HepG2 (cell line): ENCODE measurements around the gene UBE2M. TPM values are rescaled to one million over a fixed set of nuclear protein-coding genes. Genes with fewer than 3 reads are reported as not detected.

Source experiments
- BRCA1 ChIP-seq: sonication (generic); formaldehyde crosslinking; IDR thresholded peaks from 2 replicates; pipeline ENCODE4 v1.4.0; 2020; ENCODE audit warnings: missing genetic modification reagents
- DRAP1 ChIP-seq: IDR thresholded peaks from 2 replicates; pipeline ENCODE4 v1.6.1; 2016; ENCODE audit warnings: missing genetic modification reagents, missing compliant biosample characterization
- ELF3 ChIP-seq: IDR thresholded peaks from 2 replicates; pipeline ENCODE4 v1.6.1; 2016; ENCODE audit warnings: missing genetic modification reagents, missing compliant biosample characterization
- HNRNPL ChIP-seq: fragments of 200-400 bp; formaldehyde crosslinking; IDR thresholded peaks from 2 replicates; pipeline ENCODE4 v1.6.1; 2017; ENCODE audit warnings: mild to moderate bottlenecking, low read depth, low read length
- TFDP2 ChIP-seq: sonication (generic); formaldehyde crosslinking; IDR thresholded peaks from 2 replicates; pipeline ENCODE4 v1.4.0; 2020; ENCODE audit warnings: missing genetic modification reagents
- ZBTB8A ChIP-seq: sonication (generic); formaldehyde crosslinking; IDR thresholded peaks from 2 replicates; pipeline ENCODE4 v1.4.0; 2020; ENCODE audit warnings: mild to moderate bottlenecking, low read depth, missing genetic modification reagents, borderline replicate concordance
- ZFP1 ChIP-seq: IDR thresholded peaks from 2 replicates; pipeline ENCODE4 v1.6.1; 2016
- ZFYVE20 ChIP-seq: sonication (generic); formaldehyde crosslinking; IDR thresholded peaks from 2 replicates; pipeline ENCODE4 v1.8.0; 2023; ENCODE audit warnings: low read depth, mild to moderate bottlenecking, moderate library complexity, missing genetic modification reagents, borderline replicate concordance
- ZNF256 ChIP-seq: sonication (generic); formaldehyde crosslinking; conservative IDR thresholded peaks from 2 replicates; pipeline ENCODE4 v1.4.0; 2020; ENCODE audit warnings: missing genetic modification reagents
- ZNF367 ChIP-seq: sonication (generic); formaldehyde crosslinking; IDR thresholded peaks from 2 replicates; pipeline ENCODE4 v1.4.0; 2020; ENCODE audit warnings: missing genetic modification reagents, borderline replicate concordance
- ZNF766 ChIP-seq: sonication (generic); formaldehyde crosslinking; IDR thresholded peaks from 2 replicates; pipeline ENCODE4 v1.5.0; 2020; ENCODE audit warnings: missing genetic modification reagents, borderline replicate concordance
- ZNF773 ChIP-seq: sonication (generic); formaldehyde crosslinking; IDR thresholded peaks from 2 replicates; pipeline ENCODE4 v1.4.0; 2020; ENCODE audit warnings: missing genetic modification reagents, borderline replicate concordance
- polyA plus RNA-seq, 8 experiments: library from polyadenylated mRNA; depleted of rRNA in 3 of 8; stranded (reverse) in 7 of 8; unstranded in 1 of 8; fragments of >200 nt; fragmentation: Illumina TruSeq in 4 of 8; extraction: Trizol in 4 of 8; gene quantifications; 2 replicates each; pipeline versions ENCODE4 v1.2.1 to v1.2.3, GENCODE V29; 2011 to 2016; ENCODE audit warnings: low read depth in 4 of 8, missing spikeins in 1 of 8, mixed read lengths in 1 of 8; ENCODE audit not compliant: insufficient read depth in 1 of 8
- total RNA-seq, 5 experiments: library from RNA; depleted of rRNA; stranded (reverse); fragments of >200 nt; fragmentation: Illumina TruSeq; extraction: Trizol; gene quantifications; 2 replicates each; pipeline ENCODE4 v1.2.3, GENCODE V29; 2016; ENCODE audit warnings: low read depth in 1 of 5
- TF ChIP-seq, protein P1 (sequence below): sonication (generic); formaldehyde crosslinking; IDR thresholded peaks from 2 replicates; pipeline ENCODE4 v1.5.1; 2020; ENCODE audit warnings: missing genetic modification reagents, mild to moderate bottlenecking, borderline replicate concordance
- TF ChIP-seq, protein P2 (sequence below): sonication (generic); formaldehyde crosslinking; IDR thresholded peaks from 2 replicates; pipeline ENCODE4 v1.5.0; 2020; ENCODE audit warnings: mild to moderate bottlenecking, missing genetic modification reagents
- TF ChIP-seq, protein P3 (sequence below): sonication (generic); formaldehyde crosslinking; IDR thresholded peaks from 2 replicates; pipeline ENCODE4 v1.4.0; 2020; ENCODE audit warnings: missing genetic modification reagents, mild to moderate bottlenecking, borderline replicate concordance
- TF ChIP-seq, protein P4 (sequence below): sonication (generic); formaldehyde crosslinking; IDR thresholded peaks from 2 replicates; pipeline ENCODE4 v1.5.1; 2020; ENCODE audit warnings: mild to moderate bottlenecking, missing genetic modification reagents, borderline replicate concordance

UBE2M gene
- total and polyA plus RNA-seq, 2 of the 13 experiments (the other 11 are each of a cell fraction or from before 2014, with no cell fraction given) = 36.2 to 50.3 TPM

- TF ChIP-seq, protein P1, sequence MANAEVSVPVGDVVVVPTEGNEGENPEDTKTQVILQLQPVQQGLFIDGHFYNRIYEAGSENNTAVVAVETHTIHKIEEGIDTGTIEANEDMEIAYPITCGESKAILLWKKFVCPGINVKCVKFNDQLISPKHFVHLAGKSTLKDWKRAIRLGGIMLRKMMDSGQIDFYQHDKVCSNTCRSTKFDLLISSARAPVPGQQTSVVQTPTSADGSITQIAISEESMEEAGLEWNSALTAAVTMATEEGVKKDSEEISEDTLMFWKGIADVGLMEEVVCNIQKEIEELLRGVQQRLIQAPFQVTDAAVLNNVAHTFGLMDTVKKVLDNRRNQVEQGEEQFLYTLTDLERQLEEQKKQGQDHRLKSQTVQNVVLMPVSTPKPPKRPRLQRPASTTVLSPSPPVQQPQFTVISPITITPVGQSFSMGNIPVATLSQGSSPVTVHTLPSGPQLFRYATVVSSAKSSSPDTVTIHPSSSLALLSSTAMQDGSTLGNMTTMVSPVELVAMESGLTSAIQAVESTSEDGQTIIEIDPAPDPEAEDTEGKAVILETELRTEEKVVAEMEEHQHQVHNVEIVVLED (CRISPR knock-in tag) = peak; percentile 61; the same call in 1 of the 2 replicates
- TF ChIP-seq ELF3 (CRISPR knock-in tag) = no peak
- TF ChIP-seq, protein P2, sequence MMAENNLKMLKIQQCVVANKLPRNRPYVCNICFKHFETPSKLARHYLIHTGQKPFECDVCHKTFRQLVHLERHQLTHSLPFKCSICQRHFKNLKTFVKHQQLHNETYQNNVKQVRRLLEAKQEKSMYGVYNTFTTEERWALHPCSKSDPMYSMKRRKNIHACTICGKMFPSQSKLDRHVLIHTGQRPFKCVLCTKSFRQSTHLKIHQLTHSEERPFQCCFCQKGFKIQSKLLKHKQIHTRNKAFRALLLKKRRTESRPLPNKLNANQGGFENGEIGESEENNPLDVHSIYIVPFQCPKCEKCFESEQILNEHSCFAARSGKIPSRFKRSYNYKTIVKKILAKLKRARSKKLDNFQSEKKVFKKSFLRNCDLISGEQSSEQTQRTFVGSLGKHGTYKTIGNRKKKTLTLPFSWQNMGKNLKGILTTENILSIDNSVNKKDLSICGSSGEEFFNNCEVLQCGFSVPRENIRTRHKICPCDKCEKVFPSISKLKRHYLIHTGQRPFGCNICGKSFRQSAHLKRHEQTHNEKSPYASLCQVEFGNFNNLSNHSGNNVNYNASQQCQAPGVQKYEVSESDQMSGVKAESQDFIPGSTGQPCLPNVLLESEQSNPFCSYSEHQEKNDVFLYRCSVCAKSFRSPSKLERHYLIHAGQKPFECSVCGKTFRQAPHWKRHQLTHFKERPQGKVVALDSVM (CRISPR knock-in tag) = peak; percentile 91
- no peak for TF ChIP-seq BRCA1 (CRISPR knock-in tag)
- TF ChIP-seq ZFP1 (CRISPR knock-in tag) = no peak
- TF ChIP-seq ZFYVE20 (CRISPR knock-in tag) = no peak
- no peak for TF ChIP-seq ZNF773 (CRISPR knock-in tag)
- TF ChIP-seq, protein P3, sequence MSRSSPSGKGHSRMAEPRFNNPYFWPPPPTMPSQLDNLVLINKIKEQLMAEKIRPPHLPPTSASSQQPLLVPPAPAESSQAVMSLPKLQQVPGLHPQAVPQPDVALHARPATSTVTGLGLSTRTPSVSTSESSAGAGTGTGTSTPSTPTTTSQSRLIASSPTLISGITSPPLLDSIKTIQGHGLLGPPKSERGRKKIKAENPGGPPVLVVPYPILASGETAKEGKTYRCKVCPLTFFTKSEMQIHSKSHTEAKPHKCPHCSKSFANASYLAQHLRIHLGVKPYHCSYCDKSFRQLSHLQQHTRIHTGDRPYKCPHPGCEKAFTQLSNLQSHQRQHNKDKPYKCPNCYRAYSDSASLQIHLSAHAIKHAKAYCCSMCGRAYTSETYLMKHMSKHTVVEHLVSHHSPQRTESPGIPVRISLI (CRISPR knock-in tag) = peak; percentile 95
- TF ChIP-seq ZNF256 (CRISPR knock-in tag) = no peak
- TF ChIP-seq HNRNPL = no peak
- no peak for TF ChIP-seq ZNF766 (CRISPR knock-in tag)
- TF ChIP-seq ZNF367 (CRISPR knock-in tag) = no peak
- no peak for TF ChIP-seq TFDP2 (CRISPR knock-in tag)
- TF ChIP-seq DRAP1 (CRISPR knock-in tag) = no peak
- no peak for TF ChIP-seq ZBTB8A (CRISPR knock-in tag)
- TF ChIP-seq, protein P4, sequence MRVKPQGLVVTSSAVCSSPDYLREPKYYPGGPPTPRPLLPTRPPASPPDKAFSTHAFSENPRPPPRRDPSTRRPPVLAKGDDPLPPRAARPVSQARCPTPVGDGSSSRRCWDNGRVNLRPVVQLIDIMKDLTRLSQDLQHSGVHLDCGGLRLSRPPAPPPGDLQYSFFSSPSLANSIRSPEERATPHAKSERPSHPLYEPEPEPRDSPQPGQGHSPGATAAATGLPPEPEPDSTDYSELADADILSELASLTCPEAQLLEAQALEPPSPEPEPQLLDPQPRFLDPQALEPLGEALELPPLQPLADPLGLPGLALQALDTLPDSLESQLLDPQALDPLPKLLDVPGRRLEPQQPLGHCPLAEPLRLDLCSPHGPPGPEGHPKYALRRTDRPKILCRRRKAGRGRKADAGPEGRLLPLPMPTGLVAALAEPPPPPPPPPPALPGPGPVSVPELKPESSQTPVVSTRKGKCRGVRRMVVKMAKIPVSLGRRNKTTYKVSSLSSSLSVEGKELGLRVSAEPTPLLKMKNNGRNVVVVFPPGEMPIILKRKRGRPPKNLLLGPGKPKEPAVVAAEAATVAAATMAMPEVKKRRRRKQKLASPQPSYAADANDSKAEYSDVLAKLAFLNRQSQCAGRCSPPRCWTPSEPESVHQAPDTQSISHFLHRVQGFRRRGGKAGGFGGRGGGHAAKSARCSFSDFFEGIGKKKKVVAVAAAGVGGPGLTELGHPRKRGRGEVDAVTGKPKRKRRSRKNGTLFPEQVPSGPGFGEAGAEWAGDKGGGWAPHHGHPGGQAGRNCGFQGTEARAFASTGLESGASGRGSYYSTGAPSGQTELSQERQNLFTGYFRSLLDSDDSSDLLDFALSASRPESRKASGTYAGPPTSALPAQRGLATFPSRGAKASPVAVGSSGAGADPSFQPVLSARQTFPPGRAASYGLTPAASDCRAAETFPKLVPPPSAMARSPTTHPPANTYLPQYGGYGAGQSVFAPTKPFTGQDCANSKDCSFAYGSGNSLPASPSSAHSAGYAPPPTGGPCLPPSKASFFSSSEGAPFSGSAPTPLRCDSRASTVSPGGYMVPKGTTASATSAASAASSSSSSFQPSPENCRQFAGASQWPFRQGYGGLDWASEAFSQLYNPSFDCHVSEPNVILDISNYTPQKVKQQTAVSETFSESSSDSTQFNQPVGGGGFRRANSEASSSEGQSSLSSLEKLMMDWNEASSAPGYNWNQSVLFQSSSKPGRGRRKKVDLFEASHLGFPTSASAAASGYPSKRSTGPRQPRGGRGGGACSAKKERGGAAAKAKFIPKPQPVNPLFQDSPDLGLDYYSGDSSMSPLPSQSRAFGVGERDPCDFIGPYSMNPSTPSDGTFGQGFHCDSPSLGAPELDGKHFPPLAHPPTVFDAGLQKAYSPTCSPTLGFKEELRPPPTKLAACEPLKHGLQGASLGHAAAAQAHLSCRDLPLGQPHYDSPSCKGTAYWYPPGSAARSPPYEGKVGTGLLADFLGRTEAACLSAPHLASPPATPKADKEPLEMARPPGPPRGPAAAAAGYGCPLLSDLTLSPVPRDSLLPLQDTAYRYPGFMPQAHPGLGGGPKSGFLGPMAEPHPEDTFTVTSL (CRISPR knock-in tag) = 0 out of 2 replicates have a peak, but pooled peaks have one; percentile 41
These were observed 48.1 kb downstream of the UBE2M start (continued) for GRCh38 chr19:58510084-58510862.
